Left kidney (tissue), 2 donors: ENCODE measurements around the gene INVS. TPM values are rescaled to one million over a fixed set of nuclear protein-coding genes. Genes with fewer than 3 reads are reported as not detected.
"Not testable (repeated sequence)": the region's sequence is repeated elsewhere in the genome, so short reads cannot be mapped to it uniquely, and the experiment has no call there.

Experiments
- DNase-seq: peaks from one replicate; pipeline ENCODE4 v3.0.0-alpha.2; 2013
- polyA plus RNA-seq: library from polyadenylated mRNA; unstranded; fragments of 120-200 nt; gene quantifications from one replicate; pipeline ENCODE4 v1.2.1, GENCODE V29; 2013; ENCODE audit not compliant: insufficient read length

Gene INVS
- polyA plus RNA-seq, 1 donor = 28.9 TPM

GRCh38 chr9:100197553-100197952, 98.5 kb downstream of the INVS start:
- no peak for DNase-seq

DNA sequence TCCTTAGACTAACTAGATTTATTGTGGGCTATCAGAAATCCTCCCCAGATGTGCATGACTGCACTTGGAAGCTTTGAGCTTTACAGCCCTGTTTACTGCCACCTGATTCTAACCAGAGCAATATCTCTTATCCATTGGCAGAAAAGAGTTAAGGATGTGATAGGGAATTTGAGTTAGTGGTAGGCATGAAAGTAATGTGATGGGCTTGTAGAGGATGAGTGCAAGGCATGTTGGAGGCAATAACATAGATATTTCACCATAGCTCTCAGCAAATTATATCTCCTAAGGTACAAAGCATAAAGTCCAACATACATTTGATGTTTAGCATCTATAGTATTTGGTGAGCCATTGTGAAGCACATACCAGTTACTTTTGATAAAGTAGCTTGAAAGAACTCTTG, 103.8 kb downstream of the INVS start:
- no peak for DNase-seq

DNA sequence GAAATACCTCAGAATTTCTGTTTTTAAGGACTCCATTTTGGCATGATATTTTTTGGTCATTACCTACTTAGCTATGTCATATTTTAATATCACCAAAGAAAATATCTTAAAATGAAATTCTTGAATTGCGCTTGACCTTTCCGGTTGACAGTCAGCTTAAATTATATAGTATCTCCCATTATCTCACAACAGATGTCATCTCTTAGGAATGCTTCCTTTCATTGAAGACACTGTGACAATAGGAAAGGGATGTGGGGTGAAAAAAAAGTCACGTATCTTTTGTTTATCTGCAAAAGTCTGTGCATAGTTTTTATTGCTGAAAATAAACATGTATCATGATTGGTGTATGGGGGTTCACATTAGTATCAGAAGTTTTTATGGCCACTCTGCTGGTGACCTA, 105.8 kb downstream of the INVS start:
- DNase-seq = no peak

DNA sequence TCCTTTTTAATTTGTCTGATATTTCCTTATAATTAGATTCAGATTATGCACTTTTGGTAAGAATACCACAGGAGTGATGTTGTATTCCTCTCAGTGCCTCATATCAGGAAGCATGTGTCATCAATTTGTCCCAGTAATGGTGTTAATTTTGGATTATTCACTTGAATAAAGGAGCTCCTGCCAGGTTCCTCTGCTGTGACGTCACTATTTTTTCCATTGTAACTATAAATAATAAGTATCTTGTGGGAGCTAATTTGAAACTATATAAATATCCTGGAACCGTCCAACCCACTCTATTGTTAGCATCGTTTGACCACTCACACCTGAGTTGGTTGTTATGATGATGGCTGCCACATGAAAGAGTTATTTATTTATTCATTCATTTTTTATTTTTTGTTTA, 107.9 kb downstream of the INVS start:
- DNase-seq = no peak

GRCh38 chr9:100208673-100209072, 109.6 kb downstream of the INVS start:
- no peak for DNase-seq

DNA sequence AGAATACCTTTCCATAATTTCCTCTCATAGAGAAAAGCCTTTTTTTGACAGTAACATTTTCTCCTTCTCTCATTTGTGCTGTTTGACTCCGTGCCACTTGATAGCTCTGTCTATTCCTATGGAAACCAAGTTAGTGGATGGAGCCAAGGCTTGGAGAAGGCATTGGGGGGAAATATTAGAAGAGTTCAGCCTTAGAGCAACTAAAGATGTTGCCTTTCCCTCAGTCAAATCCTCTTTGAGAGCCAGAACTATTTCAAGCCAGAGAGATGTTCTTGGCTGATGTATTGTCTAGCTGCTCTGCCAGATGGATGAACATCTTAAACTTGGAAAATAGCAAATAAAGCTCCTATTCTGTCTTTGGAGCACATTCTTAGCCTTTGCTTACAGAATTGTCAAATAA, 112.4 kb downstream of the INVS start:
- no peak for DNase-seq

- DNase-seq = no peak
Measured at GRCh38 chr9:100213730-100214477, 114.9 kb downstream of the INVS start.

DNA sequence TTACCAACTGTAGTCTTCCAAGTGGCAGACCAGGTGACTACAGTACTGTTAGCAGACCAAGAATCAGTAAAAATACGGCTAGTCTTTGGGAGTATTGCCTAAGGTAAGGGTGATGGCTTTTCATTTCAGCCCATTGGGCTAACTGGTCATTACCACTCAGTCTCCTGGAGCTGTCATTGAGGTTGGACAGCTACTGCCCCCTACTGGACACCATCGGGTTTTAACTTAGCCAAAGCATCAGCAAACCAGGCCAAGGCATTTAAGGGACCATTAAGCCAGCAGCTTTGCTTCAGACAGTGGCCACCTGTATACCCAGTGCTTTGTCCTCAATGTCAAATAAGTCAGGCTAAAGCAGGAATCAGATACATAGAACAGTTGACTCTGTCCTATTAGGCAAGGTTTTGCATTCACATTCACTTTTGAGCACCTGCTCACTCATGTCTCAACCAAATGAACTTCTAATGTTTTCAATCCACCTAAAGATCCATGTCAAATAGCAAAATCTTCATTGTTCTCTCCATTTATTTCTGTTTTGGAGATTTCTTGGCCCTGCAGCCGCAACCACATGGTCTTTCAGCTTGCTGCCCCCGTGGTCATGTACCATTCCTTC, 117.2 kb downstream of the INVS start:
- no peak for DNase-seq

GRCh38 chr9:100217536-100217935, 118.5 kb downstream of the INVS start:
- no peak for DNase-seq

DNA sequence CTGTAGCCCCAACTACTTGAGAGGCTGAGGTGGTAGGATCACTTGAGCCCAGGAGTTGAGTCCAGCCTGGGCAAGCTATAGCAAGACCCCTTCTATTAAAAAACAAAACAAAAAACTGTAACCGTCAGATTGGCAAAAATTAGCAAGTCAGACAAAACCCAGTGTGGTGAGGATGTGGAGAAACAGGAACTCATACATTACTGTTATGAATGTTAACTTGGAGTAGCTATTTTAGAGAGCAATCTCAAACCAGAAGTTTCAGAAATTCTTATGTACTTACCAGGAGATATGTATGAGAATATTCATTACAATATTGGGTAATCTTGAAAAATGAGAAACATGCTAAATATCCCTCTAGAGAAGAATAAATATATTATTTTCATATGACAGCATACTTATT, 120.3 kb downstream of the INVS start:
- DNase-seq = no peak

- DNase-seq = no peak
Measured at GRCh38 chr9:100220936-100221335, 121.9 kb downstream of the INVS start.

- DNase-seq = no peak
Measured at GRCh38 chr9:100221538-100221937, 122.5 kb downstream of the INVS start.

DNA sequence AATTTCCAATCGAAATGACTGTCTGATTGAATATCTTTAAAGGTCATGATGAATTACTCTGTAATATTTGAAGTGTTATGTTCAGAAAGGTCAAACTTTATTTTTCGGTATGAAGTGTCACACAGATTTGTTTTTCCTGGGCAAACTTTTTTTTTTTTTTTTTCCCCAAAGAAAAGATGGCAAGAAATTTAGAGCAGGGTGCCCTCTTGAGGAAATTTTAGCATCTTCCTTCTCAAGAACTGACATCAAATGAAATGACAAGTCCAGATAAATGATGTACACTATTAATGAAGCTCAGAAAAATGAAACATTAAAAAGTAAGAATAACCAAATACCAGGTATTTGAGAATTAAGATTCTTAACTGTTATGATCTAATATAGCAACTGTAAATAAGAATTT, 123.6 kb downstream of the INVS start:
- DNase-seq = peak; percentile 24

DNA sequence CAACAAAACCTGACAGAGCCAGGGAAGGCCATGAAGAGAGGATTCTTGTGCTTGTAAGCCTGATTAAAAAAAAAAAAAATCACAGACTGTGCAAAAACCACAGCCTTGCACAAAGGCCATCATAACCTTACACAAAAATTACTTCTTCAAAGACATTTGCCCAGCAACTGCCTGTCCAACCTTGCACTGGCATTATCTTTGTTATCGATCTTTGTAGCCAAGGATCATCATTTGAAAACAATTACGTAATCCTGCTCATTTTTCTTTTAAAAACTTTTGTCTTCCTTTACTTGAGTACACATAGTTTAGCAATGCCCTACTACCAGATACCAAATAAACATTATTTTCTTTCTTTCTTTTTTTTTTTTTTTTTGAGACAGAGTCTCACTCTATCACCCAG, 128.6 kb downstream of the INVS start:
- no peak for DNase-seq

DNA sequence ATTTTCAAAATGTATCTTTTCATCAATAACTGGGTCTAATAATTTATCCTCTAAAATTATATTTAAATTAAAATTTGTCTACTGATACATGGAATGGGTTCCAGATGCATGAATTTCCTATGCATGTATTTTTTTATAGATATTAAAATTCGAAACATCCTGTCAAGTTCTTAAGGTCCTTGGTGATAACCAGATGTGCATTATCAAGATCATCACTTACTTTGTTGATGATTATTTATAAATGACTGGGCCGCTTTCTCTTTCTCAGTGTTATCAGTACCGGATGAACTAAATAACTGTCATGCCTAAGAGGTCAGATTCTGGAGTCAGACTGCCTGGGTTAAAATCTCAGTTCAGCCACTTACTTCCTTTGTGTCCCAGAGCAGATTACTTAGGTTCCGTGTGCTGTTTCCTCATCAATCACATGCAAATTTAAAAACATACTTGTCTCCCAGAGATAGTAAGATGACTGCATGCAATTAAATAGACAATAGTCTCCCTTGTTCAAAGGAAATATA, 129.4 kb downstream of the INVS start:
- DNase-seq = no peak

DNA sequence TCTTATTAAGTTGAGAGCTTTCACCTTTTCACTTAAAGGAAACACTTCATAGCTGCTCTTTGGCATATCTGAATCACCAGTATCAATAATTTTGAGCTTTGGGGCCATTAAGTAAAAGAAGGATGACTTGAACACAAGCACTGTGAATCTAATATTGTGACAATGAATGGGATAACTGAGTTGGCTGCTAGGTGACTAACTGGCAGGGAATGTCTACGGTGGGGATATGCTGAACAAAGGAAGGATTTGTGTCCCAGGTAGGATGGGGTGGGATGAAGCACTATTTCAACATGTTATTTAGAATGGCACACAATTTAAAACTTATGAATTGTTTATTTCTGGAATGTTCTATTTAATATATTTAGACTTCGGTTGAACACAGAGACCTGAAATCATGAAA, 130.1 kb downstream of the INVS start:
- no peak for DNase-seq

DNA sequence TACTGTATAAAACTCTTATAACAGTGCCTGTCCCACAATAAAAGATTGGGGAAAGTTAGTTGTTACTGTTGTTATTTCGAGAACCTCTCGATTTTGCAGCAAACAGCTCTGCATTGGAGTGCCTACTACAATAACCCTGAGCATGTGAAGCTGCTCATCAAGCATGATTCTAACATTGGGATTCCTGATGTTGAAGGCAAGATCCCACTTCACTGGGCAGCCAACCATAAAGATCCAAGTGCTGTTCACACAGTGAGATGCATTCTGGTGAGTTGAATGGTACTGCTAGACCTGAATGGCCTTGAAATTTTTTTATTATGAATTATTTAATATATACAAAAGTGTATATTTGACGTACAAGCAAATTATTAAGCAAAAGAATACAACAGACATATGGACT, 130.5 kb downstream of the INVS start:
- DNase-seq = no peak

DNA sequence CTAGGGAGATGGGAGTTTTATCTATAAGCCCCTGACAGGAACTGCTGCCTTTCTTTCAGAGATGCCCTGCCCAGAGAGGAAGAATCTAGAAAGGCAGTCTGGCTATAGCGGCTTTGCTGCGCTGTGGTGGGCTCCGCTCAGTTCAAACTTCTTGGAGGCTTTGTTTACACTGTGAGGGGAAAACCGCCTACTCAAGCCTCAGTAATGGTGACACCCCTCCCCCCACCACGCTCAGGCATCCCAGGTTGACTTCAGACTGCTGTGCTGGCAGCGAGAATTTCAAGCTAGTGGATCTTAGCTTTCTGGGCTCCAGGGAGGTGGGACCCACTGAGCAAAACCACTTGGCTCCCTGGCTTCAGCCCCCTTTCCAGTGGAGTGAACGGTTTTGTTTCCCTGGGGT, 137.9 kb downstream of the INVS start:
- DNase-seq = not testable (repeated sequence)

DNA sequence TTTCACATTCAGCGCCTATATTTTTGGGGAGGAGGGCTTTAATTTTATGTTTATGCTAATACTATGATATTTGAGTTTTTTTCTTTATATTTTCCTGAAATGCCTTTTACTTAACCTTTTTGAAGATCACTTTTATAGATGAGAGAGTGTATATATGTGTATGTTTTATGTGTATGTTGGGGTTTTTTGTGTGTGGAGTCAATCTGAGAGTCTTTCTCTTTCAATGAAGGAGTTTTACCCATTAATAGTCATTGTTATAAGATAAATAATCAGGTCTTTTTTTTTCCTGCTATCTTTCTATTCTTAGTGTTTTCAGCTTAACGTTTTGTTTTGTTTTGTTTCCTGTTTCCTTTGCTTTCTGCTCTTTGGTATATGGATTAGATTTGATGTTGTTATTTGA, 141.5 kb downstream of the INVS start:
- no peak for DNase-seq

DNA sequence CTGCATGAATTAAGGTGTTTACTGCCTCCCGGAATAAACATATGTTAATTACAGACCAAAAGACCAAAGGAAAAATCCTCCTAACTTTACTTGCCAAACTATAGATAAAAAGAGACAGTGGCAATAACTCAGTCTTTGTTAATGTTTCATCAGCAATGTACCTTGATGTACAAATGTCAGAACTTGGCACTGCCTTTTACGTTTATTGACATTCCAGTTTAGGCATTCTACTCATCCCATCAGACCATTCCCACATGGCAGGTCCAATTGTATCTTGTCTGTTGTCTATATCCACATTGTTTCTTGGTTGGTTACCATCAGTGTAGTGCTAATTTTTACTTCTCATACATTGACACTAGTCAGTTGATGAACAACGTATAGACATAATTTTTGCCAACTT, 168.2 kb downstream of the INVS start:
- DNase-seq = no peak

- DNase-seq = no peak
Measured at GRCh38 chr9:100268271-100268670, 169.2 kb downstream of the INVS start.

DNA sequence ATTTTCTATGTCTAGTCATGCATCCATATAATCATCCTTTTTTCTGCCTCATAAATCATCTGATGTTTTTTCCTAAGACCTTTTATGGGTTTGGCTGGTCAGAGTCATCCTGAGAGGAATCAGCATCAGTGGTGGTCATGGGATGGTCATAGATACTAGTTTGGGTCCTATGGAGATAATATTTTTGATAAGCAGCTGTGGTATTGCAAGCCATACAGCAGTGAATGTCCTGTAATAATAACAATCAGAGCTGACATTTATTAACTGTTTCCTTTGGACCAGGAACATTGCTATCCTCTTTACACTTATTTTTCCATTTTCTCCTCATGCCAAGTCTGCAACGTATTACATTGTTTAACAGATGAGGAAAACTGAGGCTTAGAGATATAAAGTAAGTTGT, 170.6 kb downstream of the INVS start:
- DNase-seq = no peak

DNA sequence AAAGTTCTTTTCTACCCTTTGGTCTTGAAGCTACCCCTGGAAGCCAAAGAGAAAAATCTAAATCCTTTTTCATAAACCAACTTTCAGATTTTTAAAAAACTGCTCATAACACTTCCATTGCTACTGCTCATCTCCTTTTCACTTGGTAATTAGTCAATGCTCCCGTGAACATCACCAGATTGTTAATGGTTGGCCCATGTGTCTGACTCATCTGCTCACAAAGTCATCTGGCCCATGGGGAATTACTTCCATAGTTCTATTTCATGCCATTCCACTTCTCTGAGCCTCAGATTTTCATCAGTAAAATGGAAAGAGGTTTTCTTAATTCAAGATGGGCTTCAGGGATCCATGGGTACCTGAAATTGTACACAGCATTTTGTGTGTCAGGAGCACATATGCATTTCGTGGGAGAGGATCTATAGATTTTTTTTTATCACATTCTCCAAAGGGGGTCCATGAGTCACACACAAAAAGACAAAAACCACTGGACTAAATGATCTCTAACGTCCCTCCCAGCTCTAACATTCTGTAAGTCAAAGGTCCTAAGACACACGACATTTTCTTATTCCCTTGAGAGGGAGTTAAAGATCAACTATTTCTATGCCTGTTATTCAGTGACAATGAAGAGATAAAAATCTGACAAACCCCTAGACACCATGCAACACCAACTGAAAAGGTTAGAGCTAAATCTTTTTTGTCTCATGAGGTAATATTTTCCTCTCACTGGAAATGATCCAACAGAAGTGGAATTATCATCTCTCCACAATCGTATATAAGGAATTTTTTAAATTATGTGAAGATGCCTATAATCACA, 178.3 kb downstream of the INVS start:
- DNase-seq = no peak
